CD4-positive, alpha-beta T cell treated with Interleukin-6 at 100 ng/mL for 8 hours (primary cell): ENCODE data around the gene LRRTM2.

Source experiments
- DNase-seq: peaks from one replicate; pipeline ENCODE4 v3.0.0-alpha.2; 2020; ENCODE audit warnings: mixed read lengths, low spot score

The LRRTM2 gene

DNA sequence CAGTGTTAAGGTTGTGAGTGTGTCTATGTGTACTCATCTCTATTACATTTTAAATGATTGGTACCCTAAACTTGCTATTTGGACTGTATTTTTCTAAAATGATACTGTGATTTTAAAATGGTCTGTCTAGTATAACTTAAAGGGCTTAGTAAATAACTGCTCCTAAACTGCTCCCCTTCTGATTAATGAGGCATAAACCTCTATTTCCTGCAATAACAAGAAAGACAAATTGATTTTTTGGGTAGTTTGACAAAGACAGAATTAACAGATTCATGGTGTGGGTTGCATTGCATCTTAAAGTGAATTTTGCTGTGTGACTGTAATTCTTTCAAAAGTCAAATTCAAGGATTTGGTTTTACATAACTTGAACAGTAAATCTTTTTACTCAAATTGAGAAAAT, 8.1 kb upstream of the LRRTM2 start:
- DNase-seq = no peak

DNA sequence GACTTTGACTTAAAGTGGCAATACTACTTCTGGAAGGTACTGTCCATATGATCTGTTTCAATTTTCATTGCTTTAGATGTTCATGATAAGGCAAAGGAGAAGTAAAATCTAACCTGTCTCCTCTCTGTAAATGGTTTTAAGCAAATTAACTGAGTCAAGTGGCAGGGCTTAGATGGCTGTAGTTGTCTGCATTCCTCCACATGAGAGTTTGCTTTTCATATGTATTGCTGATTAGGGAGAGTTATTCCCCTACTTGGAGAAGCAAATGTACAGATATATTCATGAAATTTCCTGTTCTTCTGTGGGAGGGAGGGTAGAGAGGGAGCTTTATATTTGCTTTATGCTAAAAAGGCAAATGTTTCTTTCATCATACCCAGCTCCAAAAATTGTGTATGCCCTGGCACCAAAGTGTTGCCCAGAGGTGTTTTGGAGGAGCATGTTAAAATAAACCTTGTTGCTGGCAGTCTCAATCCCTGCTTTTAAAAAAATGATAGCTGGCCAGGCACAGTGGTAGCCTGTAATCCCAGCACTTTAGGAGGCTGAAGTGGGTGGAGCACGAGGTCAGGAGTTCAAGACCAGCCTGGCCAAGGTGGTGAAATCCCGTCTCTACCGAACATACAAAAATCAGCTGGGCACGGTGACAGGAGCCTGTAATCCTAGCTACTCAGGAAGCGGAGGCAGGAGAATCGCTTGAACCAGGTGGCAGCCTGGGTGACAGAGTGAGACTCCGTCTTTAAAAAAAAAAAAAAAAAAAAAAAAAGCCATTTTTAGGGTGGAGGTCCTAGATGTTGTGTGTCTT, 3.5 kb upstream of the LRRTM2 start:
- no peak for DNase-seq

DNA sequence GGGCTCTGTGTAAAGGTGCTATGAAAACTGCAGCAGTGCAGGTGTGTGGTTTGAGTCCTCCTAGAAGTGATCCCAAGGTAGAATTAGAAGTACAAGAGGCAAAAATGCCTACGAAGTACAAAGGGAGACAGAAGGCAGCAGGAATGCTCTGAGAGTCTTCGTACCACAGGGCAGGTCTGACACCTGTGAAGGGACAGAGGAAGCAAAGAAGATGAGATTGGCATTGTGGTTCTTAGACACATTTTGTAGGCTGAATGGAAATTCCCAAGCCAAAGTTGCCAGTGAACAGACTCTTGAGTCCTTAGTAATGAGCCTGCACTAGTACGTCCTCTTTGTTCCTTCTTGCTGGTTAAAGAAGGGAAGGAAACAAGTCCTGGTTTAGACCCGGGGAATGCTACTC, 1.7 kb upstream of the LRRTM2 start:
- DNase-seq = no peak

DNA sequence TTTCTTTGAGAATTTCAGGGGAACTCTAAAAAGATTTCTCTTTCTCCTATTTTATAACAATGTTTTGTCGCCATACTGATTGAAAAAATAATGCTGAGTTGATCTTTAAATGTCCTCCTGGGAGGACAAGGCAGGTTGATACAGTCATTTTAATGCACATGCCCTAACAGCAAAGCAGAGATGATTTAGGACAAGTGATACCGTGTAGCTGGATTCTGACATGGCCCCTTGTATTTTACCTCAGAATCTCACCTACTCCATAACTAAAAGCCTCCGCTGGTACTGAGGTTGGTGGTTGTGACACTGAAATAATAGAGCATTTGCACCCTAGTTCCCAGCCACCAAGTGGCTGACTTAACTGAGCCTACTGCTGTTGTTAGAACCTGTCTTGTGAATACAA, 811 bp upstream of the LRRTM2 start:
- no peak for DNase-seq

DNA sequence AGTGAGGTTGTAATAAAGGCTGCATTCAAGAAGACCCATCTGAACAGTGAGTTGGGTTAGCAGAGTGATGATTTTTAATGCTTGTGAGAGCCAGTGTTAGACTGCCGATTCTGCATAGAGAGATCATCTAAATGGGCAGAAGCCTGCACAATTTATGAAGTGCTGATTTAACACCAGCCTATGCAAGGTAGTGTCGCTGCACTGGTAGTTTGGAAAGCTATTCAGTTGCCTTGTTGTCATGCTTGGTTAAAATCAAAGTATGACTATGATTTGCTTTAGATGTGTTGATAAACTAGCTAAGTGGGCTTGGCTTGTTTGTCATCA, 379 bp upstream of the LRRTM2 start:
- DNase-seq = no peak

DNA sequence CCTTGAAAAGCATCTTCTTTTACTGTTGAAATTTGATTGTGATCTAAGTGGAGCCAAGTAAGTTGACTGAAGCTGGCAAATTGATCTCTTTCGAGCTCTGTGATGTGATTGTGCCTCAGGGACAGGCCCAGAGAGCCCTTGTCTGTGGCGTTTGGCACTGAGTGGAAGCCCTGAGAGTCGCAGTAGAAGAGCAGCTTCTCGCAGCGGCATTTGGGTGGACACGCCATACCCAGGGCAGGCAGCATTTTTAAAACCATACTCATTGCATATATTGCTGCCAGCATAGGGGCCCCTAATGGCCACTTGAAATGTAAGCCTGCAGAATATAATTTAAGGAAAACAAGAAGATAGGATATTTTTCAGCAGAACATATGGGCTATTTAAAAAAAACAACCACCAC, 894 bp downstream of the LRRTM2 start:
- DNase-seq = no peak

DNA sequence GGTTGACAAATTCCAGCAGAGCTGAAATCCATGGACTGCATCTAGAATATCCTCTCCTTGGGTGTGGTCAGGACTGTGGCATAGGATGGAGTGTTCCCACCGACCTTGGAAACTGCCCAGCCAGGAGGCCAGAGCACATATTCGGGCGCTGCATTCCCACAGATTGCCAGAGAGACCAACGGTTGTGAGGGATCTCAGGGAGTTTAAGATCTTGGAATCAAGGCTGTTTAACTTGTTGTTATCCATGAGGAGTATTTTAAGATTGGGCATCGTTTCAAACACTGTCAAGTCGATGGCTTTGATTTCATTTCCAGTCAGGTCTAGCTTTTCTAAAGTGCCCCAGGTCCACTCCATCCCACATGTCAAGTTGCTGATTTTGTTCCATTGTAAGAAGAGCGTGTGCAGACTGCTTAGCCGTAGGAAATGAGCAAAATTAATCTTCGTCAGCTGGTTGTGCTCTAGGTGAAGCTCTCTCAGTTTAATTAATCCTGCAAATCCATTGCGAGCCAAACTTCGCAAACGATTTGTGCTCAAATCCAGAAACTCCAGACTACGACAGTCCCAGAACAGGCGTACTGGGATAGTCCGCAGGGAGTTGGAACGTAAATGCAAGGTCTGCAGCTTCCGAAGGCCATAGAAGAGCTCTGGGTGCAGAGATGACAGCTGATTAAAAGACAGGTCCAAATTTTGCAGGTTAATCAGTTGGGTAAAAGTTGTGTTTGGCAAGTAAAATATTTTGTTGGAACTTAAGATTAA, 1.5 kb downstream of the LRRTM2 start:
- DNase-seq = no peak

DNA sequence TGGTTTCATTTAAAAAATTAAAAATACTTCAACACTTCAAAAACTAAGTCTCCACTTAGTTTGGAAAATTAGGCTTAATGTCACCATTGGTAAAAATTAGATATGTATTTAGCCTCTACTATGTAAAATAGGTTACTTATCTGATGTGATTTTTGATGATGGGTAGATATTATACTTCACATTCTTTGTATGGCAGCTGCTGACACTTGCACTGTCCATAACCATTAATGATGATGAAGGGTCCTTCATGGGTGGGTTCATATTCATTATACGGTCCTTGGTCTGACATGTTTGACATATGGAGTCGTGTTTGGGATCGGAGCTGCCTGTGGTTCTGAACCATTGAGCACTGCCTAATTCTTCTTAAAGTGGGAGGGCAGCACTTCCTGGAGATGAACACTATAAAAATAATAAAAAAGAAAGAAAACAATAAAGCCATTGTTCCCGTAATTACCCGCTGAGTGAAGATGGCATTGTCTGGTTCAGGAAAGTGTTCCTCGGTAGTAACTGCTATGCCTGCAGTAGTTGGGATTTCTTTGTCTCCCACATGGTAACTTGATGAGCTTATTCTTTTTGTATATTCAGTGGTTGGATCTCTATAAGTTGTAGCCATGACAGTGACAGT, 2.2 kb downstream of the LRRTM2 start:
- no peak for DNase-seq

DNA sequence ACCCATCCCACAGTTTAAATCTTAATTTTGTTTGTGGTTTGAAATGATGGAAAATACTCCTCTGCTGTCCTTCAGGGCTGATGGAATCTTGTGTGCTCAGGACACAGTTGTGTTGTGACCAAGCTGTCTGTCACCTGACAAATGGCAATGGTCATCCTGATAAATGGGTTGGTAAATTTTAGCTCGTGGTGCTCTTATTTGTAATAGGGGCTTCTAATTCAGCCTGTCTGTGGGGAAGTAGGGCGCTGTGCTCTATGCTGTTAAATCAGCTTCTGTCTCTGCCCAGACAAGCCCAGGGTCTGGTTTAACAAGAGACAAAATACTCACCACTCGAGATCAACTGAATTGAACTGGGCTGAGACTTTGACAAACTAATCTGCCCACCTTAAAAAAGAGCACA, 4.5 kb downstream of the LRRTM2 start:
- no peak for DNase-seq

DNA sequence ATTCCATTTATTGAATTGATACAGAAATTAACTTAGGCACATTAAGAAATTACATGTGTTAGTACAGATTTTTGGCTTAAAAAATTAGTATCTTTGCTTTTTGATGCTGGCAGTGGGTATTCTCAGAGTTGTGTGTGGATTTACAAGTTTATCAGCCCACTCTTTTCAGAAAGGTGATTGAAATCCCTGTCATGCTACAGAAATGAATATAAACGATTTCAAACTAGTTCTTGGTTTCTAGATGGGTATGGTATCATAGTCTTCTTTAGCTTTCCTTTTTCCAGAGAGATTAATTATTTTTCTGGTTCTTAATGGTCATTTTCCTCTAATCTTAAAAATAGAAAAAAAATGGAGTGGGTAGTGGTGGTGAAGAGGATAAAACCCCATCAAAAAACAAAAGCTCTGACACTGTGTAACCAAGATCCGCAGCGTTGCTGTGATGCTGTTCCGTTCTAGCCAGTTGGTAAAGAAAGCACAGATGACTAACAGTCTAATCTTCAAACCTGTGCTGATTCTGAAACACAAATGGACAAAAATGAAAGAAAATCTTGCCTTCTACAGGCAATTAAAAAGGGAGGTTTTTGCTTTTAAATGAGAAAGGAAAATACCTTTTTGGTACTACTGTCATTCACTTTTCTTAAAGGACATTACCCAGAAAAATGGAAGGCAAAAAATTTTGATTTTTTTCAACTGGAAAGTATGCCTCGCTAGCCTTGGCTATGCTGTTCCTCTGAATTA, 5.2 kb downstream of the LRRTM2 start:
- DNase-seq = no peak

DNA sequence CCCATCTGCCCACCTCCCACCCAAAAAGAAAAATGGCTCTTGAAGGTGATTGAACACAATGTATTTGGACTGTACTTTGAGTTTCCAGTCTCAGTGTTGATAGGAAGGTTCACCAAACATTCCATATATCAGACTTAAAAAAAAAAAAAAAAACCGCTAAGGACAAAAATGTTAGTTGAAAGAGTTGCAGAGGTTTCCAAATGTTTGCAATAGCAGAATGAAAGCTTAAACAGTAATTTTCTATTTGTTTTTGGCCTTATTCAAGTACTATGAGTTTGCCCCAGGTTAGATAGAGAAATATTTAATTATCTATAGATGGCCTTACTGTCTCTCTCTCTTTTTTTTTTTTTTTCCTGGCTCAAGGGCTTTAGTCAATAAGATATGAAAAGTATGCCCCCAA, 6.1 kb downstream of the LRRTM2 start:
- no peak for DNase-seq

DNA sequence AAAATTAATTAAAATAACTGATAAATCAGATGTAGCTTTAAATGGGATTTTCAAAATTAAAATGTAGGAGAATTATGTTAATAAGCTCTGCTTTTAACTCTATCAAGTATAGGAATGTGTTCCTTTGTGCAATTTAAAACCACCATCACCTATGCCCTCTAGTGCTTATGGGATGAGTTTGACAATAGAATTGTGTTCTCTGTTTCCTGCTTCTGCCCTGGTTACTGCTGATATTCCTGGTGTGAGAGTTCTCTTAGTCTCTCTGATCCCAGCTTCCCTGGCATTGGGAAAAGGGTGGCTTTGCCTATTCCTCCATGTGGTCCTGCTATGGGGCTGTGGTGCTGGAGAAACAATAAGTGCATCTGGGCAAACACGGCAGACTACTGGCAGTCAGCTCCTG, 8.1 kb downstream of the LRRTM2 start:
- no peak for DNase-seq

DNA sequence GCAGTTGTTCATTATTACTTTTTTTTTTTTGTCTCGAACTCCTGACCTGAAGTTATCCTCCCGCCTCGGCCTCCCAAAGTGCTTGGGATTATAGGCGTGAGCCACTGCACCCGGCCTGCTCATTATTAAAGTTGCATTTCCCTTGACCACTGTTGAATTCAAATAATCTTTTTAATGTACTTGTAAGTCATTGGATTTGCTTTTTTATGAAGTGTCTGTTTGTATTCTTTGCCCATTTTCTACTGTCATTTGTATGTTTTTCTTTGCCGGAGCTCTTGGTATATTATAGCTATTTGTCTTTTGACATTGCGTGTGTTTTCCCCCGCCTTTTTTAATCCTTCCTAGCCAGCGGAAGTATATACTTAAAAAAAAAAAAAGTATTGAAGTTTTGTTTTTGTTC, 22.0 kb downstream of the LRRTM2 start:
- no peak for DNase-seq

DNA sequence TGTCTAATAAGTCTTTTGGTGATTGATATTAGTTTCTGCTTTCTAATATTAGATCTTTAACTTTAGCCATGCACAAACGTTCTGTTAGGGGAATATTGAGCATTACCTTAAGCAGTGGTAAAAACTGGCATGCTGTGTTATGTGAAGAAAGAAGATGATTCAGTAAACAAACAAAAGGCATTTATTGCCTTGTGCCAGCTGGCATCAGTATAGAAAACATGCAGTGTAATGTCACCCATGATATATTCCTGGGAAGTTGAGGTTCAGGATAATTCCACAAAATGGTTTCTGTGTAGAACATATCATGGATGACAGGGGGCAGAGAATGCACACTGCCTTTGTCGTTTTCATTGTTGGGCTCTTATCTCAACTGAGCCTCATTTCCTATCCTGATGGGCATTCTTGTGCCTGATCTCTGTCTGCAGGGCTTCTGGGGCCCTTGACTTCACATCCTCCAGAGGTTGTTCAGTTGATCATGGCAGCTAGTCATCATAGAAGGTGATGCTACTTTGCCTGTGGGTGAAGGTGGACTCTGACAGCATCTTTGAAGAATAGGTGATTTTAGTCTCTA, 24.2 kb downstream of the LRRTM2 start:
- DNase-seq = no peak

DNA sequence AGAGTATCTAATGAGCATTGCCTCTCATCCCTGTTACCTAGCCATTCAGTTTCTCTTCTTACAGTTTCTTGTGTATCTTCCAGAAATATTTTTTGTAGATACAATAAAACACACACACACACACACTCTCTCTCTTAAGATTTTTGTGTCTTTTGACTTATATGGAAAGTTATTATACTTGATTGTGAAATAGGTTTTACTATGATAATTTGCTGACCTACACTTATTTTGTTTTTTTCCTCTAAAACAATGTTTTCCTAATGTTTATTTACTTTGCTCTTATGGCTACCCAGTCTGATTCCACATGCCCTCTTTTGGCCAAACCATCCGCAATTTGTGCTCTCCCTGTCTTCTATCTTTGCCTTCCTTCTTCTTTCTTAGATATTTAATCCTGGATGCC, 25.3 kb downstream of the LRRTM2 start:
- no peak for DNase-seq

DNA sequence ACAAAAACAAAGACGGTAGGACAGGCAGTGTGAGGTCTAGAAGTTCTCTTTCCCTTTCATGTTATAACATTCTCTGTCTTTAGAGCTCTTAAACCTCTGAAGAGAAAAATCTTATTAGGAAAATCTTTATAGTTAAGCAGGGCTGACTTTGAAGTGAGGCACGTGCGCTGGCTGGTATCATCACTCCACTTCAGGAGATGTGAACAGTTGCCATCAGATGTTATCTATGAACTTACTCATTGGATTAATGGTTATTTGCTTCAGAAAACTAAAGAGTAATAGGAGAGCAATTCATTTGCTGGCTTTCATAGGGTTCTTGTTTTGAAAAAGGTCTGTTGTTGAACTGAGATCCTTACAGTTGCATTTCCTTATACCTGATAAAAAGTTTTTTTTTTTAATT, 25.7 kb downstream of the LRRTM2 start:
- no peak for DNase-seq

DNA sequence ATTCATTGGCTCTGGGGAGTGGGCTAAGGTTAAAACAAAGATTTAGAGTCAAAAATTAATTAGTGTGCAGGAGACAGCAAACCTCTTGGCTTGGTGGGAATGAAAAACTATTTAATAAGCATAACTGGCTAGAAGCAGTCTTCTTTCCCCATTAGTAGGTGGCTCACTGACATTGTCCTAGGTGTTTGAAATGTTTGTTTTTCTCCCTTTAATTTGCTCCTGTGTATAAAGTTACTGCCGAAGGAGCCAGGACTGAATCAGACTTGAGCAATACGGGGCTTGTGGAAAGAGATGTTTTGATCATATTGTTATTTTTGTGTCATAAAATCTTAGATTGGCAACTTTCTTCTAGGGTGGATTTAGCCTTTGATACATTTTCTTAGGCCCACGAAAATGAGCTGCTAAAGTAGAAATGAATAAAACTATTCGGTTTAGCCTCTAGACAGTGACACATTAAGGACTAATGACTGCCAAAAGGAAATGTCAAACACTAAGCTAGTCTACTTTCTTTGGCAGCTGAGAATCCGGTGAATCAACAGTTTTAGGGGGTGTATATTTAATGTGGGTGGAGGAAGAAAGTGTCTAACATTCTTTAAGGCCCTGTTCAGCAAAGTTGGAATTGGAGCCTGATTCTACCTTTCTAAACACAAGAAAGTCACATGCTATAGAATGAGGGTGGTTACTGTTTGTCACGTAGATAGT, 30.2 kb downstream of the LRRTM2 start:
- DNase-seq = no peak

DNA sequence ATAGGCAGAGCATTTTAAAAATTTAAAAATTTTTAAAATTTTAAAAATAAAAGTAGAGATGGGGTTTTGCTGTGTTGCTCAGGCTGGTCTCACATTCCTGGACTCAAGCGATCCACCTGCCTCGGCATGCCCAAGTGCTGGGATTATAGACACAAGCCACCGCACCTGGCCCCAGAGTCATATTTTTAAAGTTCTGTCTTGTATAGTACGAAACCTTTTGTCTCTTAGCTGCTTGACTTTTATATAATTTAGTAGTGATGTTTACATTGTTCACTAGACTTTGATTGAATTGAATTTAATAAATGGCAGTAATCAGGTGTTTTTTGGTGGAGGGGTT, 31.0 kb downstream of the LRRTM2 start:
- DNase-seq = no peak

DNA sequence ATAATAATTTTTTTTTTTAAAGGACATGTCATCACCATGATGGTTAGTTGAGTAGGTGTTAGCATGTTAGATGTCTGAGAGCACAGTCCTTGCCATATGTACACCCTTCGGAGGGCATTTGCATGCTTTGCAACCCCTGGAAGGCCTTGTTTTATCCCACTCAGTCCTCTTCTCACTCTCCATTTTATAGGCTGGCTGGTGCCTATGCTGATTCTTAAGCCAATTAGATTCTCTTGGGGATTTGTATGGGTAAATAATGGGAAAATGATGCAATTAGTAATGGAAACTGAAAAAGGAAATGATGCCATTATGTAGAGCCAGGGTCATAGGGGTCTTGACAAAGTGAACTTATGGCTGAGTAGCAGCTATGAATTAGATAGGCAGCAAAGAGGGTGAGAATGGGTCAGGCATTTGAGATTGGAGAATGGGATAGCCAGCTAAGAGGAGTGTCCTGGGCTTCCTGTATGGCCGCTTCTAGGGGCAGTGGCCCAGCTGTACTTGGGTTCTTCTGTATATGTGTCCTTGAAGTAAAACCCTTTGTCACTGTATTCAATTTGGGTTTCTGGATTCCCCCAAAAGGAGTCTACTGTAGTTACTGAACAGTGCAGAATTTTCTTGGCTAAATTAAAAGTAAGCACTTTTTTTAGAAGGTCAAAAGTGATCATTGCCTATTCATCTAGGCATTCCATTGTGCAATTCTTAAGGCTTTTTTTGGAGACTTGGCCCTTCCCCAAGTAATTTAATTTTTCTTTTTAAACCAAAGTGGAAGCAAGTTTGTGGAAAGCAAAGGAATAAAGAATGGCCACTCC, 31.6 kb downstream of the LRRTM2 start:
- DNase-seq = no peak

DNA sequence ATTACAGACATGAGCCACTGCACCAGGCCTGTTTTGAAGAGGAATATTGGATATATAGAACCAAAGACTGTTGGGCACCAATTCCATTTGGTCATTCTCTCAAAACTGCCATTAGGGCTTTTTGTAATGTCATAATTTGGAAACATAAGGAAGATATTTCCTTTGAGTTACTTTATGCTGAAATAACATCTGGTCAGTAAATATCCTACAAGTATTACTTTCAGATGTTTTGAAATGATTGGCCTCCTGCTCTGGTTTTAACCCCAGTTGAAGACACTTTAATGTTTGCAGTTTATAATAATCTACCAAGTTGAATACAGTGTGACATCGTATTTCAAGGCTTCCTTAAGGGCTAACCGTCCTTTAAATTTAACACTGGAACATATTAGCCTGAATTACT, 33.6 kb downstream of the LRRTM2 start:
- DNase-seq = no peak

DNA sequence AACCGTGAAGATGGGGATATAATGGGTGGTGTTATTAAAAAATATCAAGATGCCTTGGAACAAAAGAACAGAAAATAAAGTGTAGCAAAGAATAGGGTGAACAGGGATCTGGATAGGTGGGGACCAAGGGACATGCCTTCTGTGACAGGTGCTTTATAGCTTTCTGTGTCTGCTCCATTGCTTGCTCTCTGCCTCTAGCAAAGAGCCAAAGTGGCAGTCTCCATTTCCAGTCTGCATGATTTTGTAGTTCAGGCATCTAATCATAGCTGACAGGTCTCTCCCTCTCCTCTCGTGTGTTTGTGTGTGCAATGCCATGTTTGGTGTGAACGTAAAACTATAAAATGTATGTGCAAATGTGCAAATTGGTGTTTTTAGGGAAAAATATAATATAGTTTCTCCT, 35.0 kb downstream of the LRRTM2 start:
- no peak for DNase-seq
